DND-41 (cell line): ENCODE results near the gene PDHA2.

ENCODE experiments used
- CTCF ChIP-seq: IDR thresholded peaks from 2 replicates; pipeline ENCODE4 v1.5.1; 2012; ENCODE audit warnings: borderline replicate concordance, low read length, moderate library complexity, mild to moderate bottlenecking; ENCODE audit not compliant: poor library complexity, severe bottlenecking; ENCODE audit errors: extremely low read depth
- EZH2 ChIP-seq: IDR thresholded peaks from 3 replicates; pipeline ENCODE4 v1.6.1; 2012; ENCODE audit warnings: borderline replicate concordance, low read depth, mild to moderate bottlenecking, moderate library complexity, low read length, inconsistent platforms; ENCODE audit not compliant: severe bottlenecking

- TF ChIP-seq CTCF: no peak
- TF ChIP-seq EZH2: no peak
Observed at GRCh38 chr4:95825546-95825945, 14.3 kb upstream of the PDHA2 start.
